Measurements from ENCODE around the gene ANKFY1.

Gene ANKFY1

DNA sequence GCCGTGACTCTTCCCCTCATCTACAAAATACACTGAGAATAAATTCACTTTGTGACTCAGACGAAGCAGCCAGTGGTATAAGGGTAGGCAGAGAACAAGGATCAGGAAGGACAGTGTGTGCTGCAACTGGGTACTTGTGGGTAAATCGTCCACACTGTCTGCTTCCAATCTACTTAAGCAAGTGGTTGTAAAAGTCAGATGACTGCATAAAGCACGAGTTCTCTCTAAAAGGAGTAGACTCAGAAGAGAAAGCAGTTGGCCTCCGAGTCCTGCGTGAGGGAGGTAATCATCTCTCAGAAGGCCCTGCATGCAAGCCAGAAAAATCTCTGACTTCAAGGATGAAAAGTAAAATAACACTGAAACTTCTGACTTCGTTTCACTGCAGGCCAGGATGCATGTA lies 43.1 kb downstream of the ANKFY1 start:
- H3K9me2 ChIP-seq (replicated peaks; ENCODE audit: insufficient read depth, low read length), result no peaks in the 10 kb centered on the region
- no peak overlapping the region for H3K4me2 ChIP-seq (ENCODE audit: low read depth, low read length)
- H3K4me1 ChIP-seq (ENCODE audit: low read length), result no peaks in the 10 kb centered on the region
- H3K79me2 ChIP-seq (ENCODE audit: low read length), result no peaks in the 10 kb centered on the region
- H2AFZ ChIP-seq (ENCODE audit: low read length), result no peak overlapping the region
- no peak for DNase-seq
- H3K27ac ChIP-seq (ENCODE audit: low read length), result no peak overlapping the region
- no peaks in the 10 kb centered on the region for H3F3A ChIP-seq (ENCODE audit: insufficient read depth, low read length)
- H3K9ac ChIP-seq (ENCODE audit: low read length), result no peak overlapping the region
- H4K20me1 ChIP-seq (ENCODE audit: insufficient read depth, low read length), result no peaks in the 10 kb centered on the region
- H3K36me3 ChIP-seq (replicated peaks; ENCODE audit: insufficient read depth, low read length), result no peaks in the 10 kb centered on the region
- TF ChIP-seq, protein P1, sequence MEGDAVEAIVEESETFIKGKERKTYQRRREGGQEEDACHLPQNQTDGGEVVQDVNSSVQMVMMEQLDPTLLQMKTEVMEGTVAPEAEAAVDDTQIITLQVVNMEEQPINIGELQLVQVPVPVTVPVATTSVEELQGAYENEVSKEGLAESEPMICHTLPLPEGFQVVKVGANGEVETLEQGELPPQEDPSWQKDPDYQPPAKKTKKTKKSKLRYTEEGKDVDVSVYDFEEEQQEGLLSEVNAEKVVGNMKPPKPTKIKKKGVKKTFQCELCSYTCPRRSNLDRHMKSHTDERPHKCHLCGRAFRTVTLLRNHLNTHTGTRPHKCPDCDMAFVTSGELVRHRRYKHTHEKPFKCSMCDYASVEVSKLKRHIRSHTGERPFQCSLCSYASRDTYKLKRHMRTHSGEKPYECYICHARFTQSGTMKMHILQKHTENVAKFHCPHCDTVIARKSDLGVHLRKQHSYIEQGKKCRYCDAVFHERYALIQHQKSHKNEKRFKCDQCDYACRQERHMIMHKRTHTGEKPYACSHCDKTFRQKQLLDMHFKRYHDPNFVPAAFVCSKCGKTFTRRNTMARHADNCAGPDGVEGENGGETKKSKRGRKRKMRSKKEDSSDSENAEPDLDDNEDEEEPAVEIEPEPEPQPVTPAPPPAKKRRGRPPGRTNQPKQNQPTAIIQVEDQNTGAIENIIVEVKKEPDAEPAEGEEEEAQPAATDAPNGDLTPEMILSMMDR (IDR thresholded peaks at IDR 0.05; ENCODE audit: low read length), result no peak
- TF ChIP-seq EZH2phosphoT487 (IDR thresholded peaks at IDR 0.05; ENCODE audit: low read length), result no peak
- TF ChIP-seq EZH2 (optimal IDR thresholded peaks at IDR 0.05; ENCODE audit: low read depth, low read length), result no peak
- no peaks in the 10 kb centered on the region for H3K9me3 ChIP-seq (replicated peaks; ENCODE audit: insufficient read depth, low read length)
- H3K4me3 ChIP-seq (ENCODE audit: low read length), result no peak overlapping the region
- no peaks in the 10 kb centered on the region for H3K27me3 ChIP-seq (replicated peaks; ENCODE audit: insufficient read depth, low read length)

DNA sequence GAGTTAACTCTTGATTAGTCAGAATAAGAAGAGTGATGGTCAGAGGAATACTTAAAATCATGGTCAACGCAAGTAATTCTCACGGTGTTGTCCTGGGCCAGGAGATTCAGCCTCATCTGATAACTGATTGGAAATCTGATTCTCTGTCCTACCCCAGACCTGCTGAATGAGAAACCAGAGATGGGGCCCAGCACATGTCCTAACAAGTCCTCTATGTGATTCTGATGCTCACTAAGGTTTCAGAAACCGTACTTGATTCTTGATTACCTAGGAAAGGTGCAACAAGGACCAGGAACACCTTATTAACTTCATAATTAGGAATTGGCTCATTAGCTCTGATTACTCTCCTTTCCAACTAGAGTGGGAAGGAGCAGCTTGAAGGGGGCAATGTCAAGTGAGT lies 44.5 kb downstream of the ANKFY1 start:
- H3K4me1 ChIP-seq (ENCODE audit: low read length), result no peaks in the 10 kb centered on the region
- H3K4me3 ChIP-seq (ENCODE audit: low read length), result no peak overlapping the region
- H3K4me2 ChIP-seq (ENCODE audit: low read depth, low read length), result no peak overlapping the region
- no peaks in the 10 kb centered on the region for H3K36me3 ChIP-seq (replicated peaks; ENCODE audit: insufficient read depth, low read length)
- H3K9ac ChIP-seq (ENCODE audit: low read length), result no peak overlapping the region
- DNase-seq, result no peak
- no peaks in the 10 kb centered on the region for H3K9me3 ChIP-seq (replicated peaks; ENCODE audit: insufficient read depth, low read length)
- H4K20me1 ChIP-seq (ENCODE audit: insufficient read depth, low read length), result no peaks in the 10 kb centered on the region
- no peak overlapping the region for H3K27ac ChIP-seq (ENCODE audit: low read length)
- TF ChIP-seq EZH2phosphoT487 (IDR thresholded peaks at IDR 0.05; ENCODE audit: low read length) (no peak), EZH2 (optimal IDR thresholded peaks at IDR 0.05; ENCODE audit: low read depth, low read length) (no peak)
- TF ChIP-seq, protein P1 (IDR thresholded peaks at IDR 0.05; ENCODE audit: low read length), result no peak
- no peak overlapping the region for H2AFZ ChIP-seq (ENCODE audit: low read length)
- H3K27me3 ChIP-seq (replicated peaks; ENCODE audit: insufficient read depth, low read length), result no peaks in the 10 kb centered on the region
- H3F3A ChIP-seq (ENCODE audit: insufficient read depth, low read length), result no peaks in the 10 kb centered on the region
- peaks cover 7% of the 10 kb centered on the region; the same call in 1 of the 2 replicates for H3K79me2 ChIP-seq (ENCODE audit: low read length)
- no peaks in the 10 kb centered on the region for H3K9me2 ChIP-seq (replicated peaks; ENCODE audit: insufficient read depth, low read length)

DNA sequence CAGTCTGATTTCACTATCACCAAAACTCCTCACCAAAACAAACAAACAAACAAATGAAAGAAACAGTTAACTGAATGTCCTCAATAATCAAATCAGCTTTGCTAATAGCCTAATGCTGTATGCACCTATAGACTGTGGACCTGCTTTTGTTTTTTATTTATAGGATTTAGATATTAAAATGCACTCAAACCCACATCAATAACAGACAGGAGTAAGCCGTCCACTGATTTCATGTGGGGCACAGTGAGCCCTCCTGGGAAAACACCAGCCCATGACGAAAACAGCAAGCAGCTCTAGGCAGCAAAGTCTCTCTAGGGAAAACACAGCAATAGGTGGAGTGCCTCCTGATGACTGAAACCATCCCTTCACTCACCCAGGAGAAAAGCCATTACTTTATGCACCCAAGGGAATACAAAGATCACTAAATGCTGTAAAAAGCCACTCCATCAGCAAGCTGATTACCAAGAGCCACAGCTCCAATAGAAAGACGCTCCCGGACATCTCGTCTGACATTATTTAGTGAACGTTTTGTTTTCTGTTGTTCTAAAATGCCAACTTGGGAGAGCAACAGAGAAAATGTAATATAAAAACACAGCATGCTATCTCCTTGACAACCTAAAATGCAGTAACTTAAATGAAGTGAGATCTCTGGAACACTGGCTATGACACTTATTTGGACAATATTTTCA lies 47.8 kb downstream of the ANKFY1 start:
- Histone ChIP-seq H3K4me2 (ENCODE audit: low read depth, low read length) (no peak overlapping the region), H3K36me3 (replicated peaks; ENCODE audit: insufficient read depth, low read length) (no peaks in the 10 kb centered on the region), H4K20me1 (ENCODE audit: insufficient read depth, low read length) (no peaks in the 10 kb centered on the region), H3K27ac (ENCODE audit: low read length) (no peak overlapping the region), H2AFZ (ENCODE audit: low read length) (no peak overlapping the region), H3K4me3 (ENCODE audit: low read length) (no peak overlapping the region), H3F3A (ENCODE audit: insufficient read depth, low read length) (no peaks in the 10 kb centered on the region), H3K79me2 (ENCODE audit: low read length) (peaks cover 19% of the 10 kb centered on the region; the same call in 1 of the 2 replicates), H3K9me3 (replicated peaks; ENCODE audit: insufficient read depth, low read length) (no peaks in the 10 kb centered on the region), H3K9me2 (replicated peaks; ENCODE audit: insufficient read depth, low read length) (no peaks in the 10 kb centered on the region), H3K27me3 (replicated peaks; ENCODE audit: insufficient read depth, low read length) (no peaks in the 10 kb centered on the region), H3K4me1 (ENCODE audit: low read length) (no peaks in the 10 kb centered on the region), H3K9ac (ENCODE audit: low read length) (no peak overlapping the region)
- no peak for DNase-seq
- TF ChIP-seq, protein P1 (IDR thresholded peaks at IDR 0.05; ENCODE audit: low read length), result no peak
- TF ChIP-seq EZH2 (optimal IDR thresholded peaks at IDR 0.05; ENCODE audit: low read depth, low read length) (no peak), EZH2phosphoT487 (IDR thresholded peaks at IDR 0.05; ENCODE audit: low read length) (no peak)
